ENCODE results near the gene TRIM71. TPM values are rescaled to one million over a fixed set of nuclear protein-coding genes. Genes with fewer than 3 reads are reported as not detected.
A peak's percentile ranks its signal among the peaks of the same experiment; 100 is the strongest.

The TRIM71 gene
- total RNA-seq, 1 donor from 2014 or later, result 2.2 TPM

DNA sequence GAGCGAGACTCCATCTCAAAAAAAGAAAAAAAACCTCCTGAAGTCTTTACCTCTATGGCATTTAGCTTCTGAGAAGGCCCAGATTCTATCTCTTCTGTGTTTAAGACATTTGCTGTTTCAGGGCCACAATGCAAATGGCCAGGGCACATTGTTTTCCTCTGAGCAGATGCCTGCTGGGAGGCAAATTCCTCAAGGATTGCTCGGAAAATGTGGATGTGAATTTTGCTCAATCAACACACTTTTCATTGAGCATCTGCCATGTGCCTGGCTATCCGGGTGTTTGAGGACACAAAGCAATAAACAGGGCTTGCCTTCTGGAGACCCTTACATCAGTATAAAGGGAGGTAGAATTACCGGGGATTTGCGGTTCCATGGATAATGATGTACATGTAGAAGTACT lies 20.0 kb downstream of the TRIM71 start:
- Histone ChIP-seq H3K4me1 (no peaks in the 10 kb centered on the region), H3K27ac (no peak overlapping the region), H3K4me3 (no peak overlapping the region), H3K27me3 (no peaks in the 10 kb centered on the region), H3K36me3 (no peaks in the 10 kb centered on the region), H3K9me3 (no peaks in the 10 kb centered on the region)
- TF ChIP-seq, protein P1, sequence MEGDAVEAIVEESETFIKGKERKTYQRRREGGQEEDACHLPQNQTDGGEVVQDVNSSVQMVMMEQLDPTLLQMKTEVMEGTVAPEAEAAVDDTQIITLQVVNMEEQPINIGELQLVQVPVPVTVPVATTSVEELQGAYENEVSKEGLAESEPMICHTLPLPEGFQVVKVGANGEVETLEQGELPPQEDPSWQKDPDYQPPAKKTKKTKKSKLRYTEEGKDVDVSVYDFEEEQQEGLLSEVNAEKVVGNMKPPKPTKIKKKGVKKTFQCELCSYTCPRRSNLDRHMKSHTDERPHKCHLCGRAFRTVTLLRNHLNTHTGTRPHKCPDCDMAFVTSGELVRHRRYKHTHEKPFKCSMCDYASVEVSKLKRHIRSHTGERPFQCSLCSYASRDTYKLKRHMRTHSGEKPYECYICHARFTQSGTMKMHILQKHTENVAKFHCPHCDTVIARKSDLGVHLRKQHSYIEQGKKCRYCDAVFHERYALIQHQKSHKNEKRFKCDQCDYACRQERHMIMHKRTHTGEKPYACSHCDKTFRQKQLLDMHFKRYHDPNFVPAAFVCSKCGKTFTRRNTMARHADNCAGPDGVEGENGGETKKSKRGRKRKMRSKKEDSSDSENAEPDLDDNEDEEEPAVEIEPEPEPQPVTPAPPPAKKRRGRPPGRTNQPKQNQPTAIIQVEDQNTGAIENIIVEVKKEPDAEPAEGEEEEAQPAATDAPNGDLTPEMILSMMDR (IDR thresholded peaks at IDR 0.05), result no peak
- no peak for DNase-seq
- intact Hi-C loops (cut with DNase I), result no loop called here
- no peak for ATAC-seq

DNA sequence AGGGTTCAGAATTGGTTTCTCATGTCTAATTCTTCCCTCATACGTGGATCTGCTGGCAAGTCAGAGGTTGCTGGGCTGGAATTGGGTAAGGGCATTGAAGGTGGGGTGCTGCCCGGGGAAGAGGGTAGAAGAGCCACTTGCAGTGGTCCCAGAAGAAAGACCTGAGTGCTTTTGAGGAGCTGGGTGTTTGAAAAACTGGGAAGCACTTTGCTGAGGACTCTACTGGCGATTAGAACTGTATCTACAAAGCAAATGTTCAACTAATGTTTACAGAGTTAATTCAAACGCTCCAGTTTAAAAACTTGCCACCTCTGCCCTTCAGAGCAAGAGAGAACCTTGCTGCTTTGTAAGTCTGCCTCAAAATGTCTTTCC lies 21.9 kb downstream of the TRIM71 start:
- DNase-seq (peak; percentile 37), ATAC-seq (peak; percentile 58)
- TF ChIP-seq, protein P1 (IDR thresholded peaks at IDR 0.05), result no peak
- intact Hi-C loops (cut with DNase I), result no loop called here
- no peak overlapping the region for H3K4me3 ChIP-seq
- no peaks in the 10 kb centered on the region for H3K27me3 ChIP-seq
- H3K9me3 ChIP-seq, result no peaks in the 10 kb centered on the region
- no peak overlapping the region for H3K27ac ChIP-seq
- H3K4me1 ChIP-seq, result no peaks in the 10 kb centered on the region
- no peaks in the 10 kb centered on the region for H3K36me3 ChIP-seq

- TF ChIP-seq, protein P1 (IDR thresholded peaks at IDR 0.05), result no peak
- DNase-seq (peak; percentile 26), ATAC-seq (no peak)
- intact Hi-C loops (cut with DNase I), result no loop called here
- no peaks in the 10 kb centered on the region for H3K4me1 ChIP-seq
- no peak overlapping the region for H3K4me3 ChIP-seq
- no peaks in the 10 kb centered on the region for H3K36me3 ChIP-seq
- H3K27ac ChIP-seq, result no peak overlapping the region
- no peaks in the 10 kb centered on the region for H3K9me3 ChIP-seq
- H3K27me3 ChIP-seq, result no peaks in the 10 kb centered on the region
Observed at GRCh38 chr3:32840086-32840841, 22.5 kb downstream of the TRIM71 start.

- TF ChIP-seq, protein P1 (IDR thresholded peaks at IDR 0.05), result no peak
- Histone ChIP-seq H3K9me3 (no peaks in the 10 kb centered on the region), H3K4me1 (no peaks in the 10 kb centered on the region), H3K27ac (no peak overlapping the region), H3K36me3 (no peaks in the 10 kb centered on the region), H3K27me3 (no peaks in the 10 kb centered on the region), H3K4me3 (no peak overlapping the region)
- DNase-seq (peak; percentile 62), ATAC-seq (peak; percentile 49)
- intact Hi-C loops (cut with DNase I), result no loop called here
Observed at GRCh38 chr3:32841341-32841740, 23.5 kb downstream of the TRIM71 start.

DNA sequence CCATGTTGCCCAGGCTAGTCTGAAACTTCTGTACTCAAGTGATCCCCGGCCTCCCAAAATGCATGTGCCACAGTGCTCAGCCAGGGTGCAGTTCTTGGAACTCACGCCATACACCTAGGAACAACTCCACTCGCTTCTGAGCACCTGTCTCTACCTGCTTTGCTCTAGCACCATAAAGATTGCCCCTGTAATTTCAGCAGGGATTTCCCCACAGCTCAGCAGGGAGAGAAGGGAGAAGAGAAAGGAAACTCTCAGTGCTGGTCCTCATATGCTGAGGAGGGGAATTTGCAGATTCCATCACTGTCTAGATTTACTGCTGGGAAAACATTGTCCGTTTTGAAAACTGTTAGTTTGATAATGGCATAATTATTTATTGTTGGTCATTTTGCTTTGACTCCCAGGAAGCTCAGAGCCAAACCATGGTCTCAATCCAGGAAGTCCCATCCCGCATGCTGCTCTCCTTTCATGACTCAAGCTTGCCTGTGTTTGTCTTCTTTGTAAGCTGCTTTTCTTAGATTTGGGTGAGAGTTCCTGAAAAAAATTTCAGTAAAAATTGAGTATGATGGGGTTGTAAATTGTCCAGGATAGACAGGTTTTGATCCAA lies 24.2 kb downstream of the TRIM71 start:
- no peaks in the 10 kb centered on the region for H3K27me3 ChIP-seq
- H3K36me3 ChIP-seq, result no peaks in the 10 kb centered on the region
- intact Hi-C loops (cut with DNase I), result no loop called here
- no peak overlapping the region for H3K27ac ChIP-seq
- TF ChIP-seq, protein P1 (IDR thresholded peaks at IDR 0.05), result no peak
- DNase-seq (peak; percentile 16), ATAC-seq (no peak)
- no peaks in the 10 kb centered on the region for H3K9me3 ChIP-seq
- no peaks in the 10 kb centered on the region for H3K4me1 ChIP-seq
- no peak overlapping the region for H3K4me3 ChIP-seq
